ENCODE data around the gene NF1.
A peak's percentile ranks its signal among the peaks of the same experiment; 100 is the strongest.
"Not testable (repeated sequence)": the region's sequence is repeated elsewhere in the genome, so short reads cannot be mapped to it uniquely, and the experiment has no call there.

Gene NF1

DNA sequence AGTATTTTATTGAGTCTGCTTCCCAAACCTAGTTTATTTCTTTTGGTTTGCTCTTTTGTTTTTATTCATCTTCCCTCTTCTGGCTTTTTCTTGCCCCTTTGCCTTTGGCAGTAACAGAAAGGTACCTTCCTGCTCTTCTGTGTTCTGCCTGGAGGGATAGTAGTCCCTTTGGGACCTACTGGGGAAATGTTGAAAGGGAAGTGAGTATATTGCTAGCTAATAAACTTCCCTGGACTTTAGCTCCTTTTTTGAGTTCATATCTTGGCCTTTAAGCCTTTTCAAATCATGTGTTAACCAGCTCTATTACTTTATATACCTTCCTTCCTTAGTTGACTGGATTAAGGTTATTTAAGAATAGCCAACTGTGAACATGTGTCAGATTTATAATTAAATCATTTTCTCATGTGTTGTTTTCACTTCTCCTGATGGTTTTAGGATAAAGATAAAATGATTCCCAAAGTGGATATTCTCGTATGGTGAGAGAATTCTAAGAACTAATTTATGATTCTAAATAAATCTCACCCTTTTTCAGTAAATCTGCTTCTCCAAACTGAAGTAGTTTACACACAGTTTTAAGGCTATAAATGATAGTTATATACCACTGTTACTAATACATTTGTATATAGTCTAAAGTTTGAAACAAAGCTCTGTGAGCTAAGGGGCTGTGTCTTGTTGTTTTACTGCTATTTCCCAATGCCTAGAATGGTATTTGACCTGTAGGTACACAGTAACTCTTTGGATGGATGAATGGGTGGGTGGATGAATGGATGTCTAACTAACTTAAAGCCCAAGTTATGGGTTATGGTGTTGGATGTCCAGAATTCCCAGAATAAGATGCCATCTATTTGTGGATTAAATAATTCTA is 156.6 kb downstream of the NF1 start:
- no peak for DNase-seq
- Mint-ChIP-seq H3K4me1 (peaks cover 6 to 14% of the 10 kb centered on the region in 2 donors), H3K27me3 (no peaks in the 10 kb centered on the region), H3K4me3 (no peak overlapping the region), H3K9me3 (no peaks in the 10 kb centered on the region), H3K36me3 (peaks cover 7 to 13% of the 10 kb centered on the region in 2 donors), H3K27ac (no peak overlapping the region)
- peak; percentile 31 to 52 for ATAC-seq (replicated peaks)

DNA sequence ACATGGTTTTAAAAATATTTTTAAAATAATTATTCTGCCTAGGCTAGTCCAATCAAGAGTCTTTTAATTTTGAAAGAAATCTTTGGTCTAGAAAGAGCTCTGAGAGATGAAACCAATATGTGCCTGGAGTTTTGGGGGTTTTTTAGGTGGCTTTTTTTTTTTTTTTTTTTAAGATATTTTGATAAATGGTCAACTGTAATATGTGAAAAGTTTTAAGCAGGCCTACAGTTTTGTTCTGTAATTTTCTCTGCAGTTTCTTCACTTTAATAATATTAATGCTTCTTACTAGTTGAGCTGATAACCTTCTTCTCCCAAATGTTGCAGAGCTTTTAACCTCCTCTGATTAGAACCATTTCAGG is 157.2 kb downstream of the NF1 start:
- no peaks in the 10 kb centered on the region for H3K27me3 Mint-ChIP-seq
- no peak for ATAC-seq (replicated peaks)
- peaks cover 6 to 13% of the 10 kb centered on the region in 2 donors for H3K36me3 Mint-ChIP-seq
- no peak overlapping the region for H3K27ac Mint-ChIP-seq
- H3K4me3 Mint-ChIP-seq, result no peak overlapping the region
- peaks cover 6 to 14% of the 10 kb centered on the region in 2 donors for H3K4me1 Mint-ChIP-seq
- no peaks in the 10 kb centered on the region for H3K9me3 Mint-ChIP-seq
- no peak for DNase-seq

DNA sequence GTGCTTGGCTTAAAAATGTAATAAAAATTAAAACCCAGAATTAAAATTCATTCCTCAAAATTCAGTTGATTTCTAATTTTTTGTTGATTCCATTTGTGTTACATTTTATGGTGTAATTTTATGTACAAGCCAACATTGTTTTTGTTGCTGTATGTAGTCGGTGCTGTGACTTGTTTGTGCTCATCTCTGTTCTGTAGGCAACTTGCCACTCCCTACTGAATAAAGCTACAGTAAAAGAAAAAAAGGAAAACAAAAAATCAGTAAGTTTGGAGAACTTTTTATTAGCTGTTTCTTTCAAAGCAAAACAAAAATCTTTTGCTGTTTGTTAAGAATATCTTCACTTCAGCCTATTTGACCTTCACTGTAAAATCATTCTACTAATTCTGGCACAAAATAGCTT is 158.0 kb downstream of the NF1 start:
- ATAC-seq (replicated peaks), result no peak
- Mint-ChIP-seq H3K9me3 (no peaks in the 10 kb centered on the region), H3K27ac (no peak overlapping the region), H3K27me3 (no peaks in the 10 kb centered on the region), H3K4me3 (no peak overlapping the region), H3K36me3 (peaks cover 6 to 13% of the 10 kb centered on the region in 2 donors), H3K4me1 (peaks cover 6 to 14% of the 10 kb centered on the region in 2 donors)
- no peak for DNase-seq

DNA sequence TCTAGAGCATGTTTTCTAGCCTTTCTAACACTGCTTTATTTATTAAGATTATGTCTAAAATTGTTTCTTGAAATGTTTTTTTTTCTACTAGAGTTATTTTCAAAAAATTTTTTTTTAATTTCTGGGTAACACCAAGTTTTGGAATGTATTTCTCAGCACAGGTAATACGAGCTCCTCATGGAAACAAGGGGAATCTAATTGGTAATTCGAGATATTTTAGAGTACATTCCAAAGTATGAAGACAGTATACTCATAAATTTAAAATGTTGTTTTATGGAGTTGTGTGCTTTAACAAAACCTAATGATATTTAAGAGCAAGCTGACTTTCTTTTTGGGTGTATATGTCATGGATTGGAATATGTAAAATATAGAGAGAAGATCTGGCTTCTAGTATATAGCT is 159.9 kb downstream of the NF1 start:
- Mint-ChIP-seq H3K9me3 (no peaks in the 10 kb centered on the region), H3K36me3 (peaks cover 2 to 4% of the 10 kb centered on the region in 2 donors), H3K27ac (no peak overlapping the region), H3K4me1 (peaks cover 6 to 14% of the 10 kb centered on the region in 2 donors), H3K27me3 (no peaks in the 10 kb centered on the region), H3K4me3 (no peak overlapping the region)
- ATAC-seq (replicated peaks) (no peak), DNase-seq (no peak)

DNA sequence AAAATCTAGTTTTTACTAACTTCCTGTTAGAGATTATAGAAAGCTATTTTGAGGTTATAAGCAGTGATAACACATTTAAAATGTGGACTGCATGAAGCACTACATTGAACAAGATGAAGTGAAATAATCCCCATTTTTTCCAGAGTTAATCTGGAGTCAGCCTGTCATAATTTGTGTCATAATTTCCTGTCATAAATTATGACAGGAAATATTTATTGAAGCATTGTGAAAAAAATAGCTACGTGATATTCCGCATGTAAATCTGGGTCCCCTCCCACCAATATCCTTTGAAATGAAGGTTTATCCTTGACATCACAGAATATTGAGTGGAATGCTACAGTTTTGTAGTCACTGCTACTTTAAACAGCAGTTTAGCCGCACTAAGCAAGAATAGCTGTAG is 162.2 kb downstream of the NF1 start:
- no peaks in the 10 kb centered on the region for H3K27me3 Mint-ChIP-seq
- ATAC-seq (replicated peaks) (no peak), DNase-seq (no peak)
- H3K4me3 Mint-ChIP-seq, result no peak overlapping the region
- no peaks in the 10 kb centered on the region for H3K4me1 Mint-ChIP-seq
- H3K36me3 Mint-ChIP-seq, result peaks cover 1 to 12% of the 10 kb centered on the region in 2 donors
- H3K9me3 Mint-ChIP-seq, result no peaks in the 10 kb centered on the region
- H3K27ac Mint-ChIP-seq, result no peak overlapping the region

DNA sequence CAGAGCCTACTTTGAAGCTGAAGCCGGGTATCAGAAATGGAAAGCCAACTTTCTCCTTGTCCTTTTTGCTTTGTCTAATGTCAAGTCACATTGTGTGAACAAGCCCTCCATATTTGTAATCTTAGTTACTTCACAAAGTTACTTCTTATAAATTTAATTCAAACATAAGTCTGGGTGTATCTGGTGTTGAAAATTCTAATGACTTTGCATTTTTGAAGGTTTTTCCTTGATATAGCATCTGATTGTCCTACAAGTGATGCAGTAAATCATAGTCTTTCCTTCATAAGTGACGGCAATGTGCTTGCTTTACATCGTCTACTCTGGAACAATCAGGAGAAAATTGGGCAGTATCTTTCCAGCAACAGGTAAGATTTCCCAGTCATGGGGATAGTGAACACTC is 165.4 kb downstream of the NF1 start:
- no peak for DNase-seq
- H3K36me3 Mint-ChIP-seq, result peaks cover 1 to 12% of the 10 kb centered on the region in 2 donors
- H3K4me1 Mint-ChIP-seq, result no peaks in the 10 kb centered on the region
- no peaks in the 10 kb centered on the region for H3K9me3 Mint-ChIP-seq
- no peak overlapping the region for H3K27ac Mint-ChIP-seq
- H3K27me3 Mint-ChIP-seq, result no peaks in the 10 kb centered on the region
- H3K4me3 Mint-ChIP-seq, result no peak overlapping the region
- ATAC-seq (replicated peaks), result no peak

DNA sequence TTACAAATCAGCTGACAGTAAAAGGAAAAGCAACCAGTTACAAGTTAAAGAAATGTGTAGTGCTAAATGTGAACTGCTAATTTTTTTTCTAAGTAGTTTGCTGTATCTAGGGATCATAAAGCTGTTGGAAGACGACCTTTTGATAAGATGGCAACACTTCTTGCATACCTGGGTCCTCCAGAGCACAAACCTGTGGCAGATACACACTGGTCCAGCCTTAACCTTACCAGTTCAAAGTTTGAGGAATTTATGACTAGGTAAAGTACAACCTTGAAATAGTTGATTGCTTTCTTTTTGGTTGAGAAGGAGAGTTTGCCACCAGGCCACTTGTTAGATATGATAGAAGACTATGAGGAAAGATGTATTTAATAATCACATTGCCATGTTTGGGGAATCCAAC is 166.8 kb downstream of the NF1 start:
- Mint-ChIP-seq H3K9me3 (no peaks in the 10 kb centered on the region), H3K4me1 (no peaks in the 10 kb centered on the region), H3K27me3 (no peaks in the 10 kb centered on the region), H3K27ac (no peak overlapping the region), H3K36me3 (peaks cover 9 to 17% of the 10 kb centered on the region in 2 donors), H3K4me3 (no peak overlapping the region)
- no peak for DNase-seq
- ATAC-seq (replicated peaks), result no peak

DNA sequence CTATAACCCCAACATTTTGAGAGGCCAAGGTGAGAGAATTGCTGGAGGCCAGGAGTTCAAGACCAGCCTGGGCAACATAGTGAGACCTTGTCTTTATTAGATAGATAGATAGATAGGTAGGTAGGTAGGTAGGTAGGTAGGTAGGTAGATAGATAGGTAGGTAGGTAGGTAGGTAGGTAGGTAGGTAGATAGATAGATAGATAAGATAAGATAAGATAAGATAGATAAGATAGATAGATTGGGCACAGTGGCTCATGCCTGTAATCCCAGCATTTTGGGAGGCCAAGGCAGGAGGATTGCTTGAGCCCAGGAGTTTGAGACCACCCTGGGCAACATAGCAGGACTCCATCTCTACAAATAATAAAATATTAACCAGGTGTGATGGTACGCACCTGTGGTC is 168.1 kb downstream of the NF1 start:
- H3K27me3 Mint-ChIP-seq; H3K4me1 Mint-ChIP-seq; H3K9me3 Mint-ChIP-seq; H3K27ac Mint-ChIP-seq; DNase-seq; ATAC-seq (replicated peaks); H3K4me3 Mint-ChIP-seq: not testable (repeated sequence)
- H3K36me3 Mint-ChIP-seq, result peaks cover 9 to 26% of the 10 kb centered on the region in 2 donors

DNA sequence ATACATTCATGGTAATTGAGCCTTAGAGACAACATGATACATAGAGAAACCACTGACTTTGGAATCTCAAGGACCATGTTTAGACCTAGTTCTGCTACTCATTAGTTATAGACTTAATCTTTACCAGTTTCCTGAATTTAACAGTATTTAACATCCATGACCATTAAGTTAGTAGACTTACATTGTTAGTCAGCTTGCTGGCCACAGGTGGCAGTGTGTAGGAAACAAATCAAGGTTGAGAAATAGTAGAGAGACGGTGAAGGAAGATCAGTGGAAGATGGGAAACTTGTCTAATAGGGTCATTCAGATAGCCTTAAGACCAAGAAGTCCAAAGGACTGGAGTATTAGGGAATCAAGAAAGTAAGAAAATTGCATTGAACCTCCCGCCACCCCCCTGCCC is 171.3 kb downstream of the NF1 start:
- no peaks in the 10 kb centered on the region for H3K4me1 Mint-ChIP-seq
- peaks cover 13 to 33% of the 10 kb centered on the region in 2 donors for H3K36me3 Mint-ChIP-seq
- H3K27me3 Mint-ChIP-seq, result no peaks in the 10 kb centered on the region
- no peak for DNase-seq
- H3K4me3 Mint-ChIP-seq, result no peak overlapping the region
- no peak for ATAC-seq (replicated peaks)
- H3K27ac Mint-ChIP-seq, result no peak overlapping the region
- H3K9me3 Mint-ChIP-seq, result no peaks in the 10 kb centered on the region

DNA sequence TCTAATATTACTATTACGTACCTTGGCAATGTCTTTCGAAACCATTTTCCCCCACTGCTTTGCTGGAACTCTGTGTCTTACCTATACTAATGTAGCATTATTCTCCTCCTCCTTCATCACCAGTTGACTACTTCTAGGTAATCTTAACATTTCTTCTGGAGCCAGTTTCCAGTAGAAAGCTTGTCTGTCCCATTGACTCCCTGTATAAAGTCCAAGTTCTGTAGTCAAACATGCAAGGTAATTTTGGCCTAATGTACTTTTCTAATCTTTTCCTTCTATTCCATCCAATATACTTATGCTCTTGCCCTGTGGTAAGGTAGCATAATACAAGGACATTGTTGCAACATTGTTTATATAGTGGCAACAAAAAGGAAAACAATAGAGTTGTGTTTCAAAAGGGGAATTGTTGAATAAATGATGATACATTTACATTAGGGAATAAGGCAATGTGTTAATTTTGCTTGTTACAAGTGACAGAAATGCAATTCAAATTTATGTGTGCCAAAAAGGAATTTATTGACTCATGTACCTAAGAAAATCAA is 174.3 kb downstream of the NF1 start:
- H3K9me3 Mint-ChIP-seq, result no peaks in the 10 kb centered on the region
- H3K36me3 Mint-ChIP-seq, result peaks cover 17 to 35% of the 10 kb centered on the region in 2 donors
- DNase-seq, result no peak
- H3K27me3 Mint-ChIP-seq, result no peaks in the 10 kb centered on the region
- ATAC-seq (replicated peaks), result no peak
- H3K27ac Mint-ChIP-seq, result no peak overlapping the region
- H3K4me1 Mint-ChIP-seq, result no peaks in the 10 kb centered on the region
- H3K4me3 Mint-ChIP-seq, result no peak overlapping the region

DNA sequence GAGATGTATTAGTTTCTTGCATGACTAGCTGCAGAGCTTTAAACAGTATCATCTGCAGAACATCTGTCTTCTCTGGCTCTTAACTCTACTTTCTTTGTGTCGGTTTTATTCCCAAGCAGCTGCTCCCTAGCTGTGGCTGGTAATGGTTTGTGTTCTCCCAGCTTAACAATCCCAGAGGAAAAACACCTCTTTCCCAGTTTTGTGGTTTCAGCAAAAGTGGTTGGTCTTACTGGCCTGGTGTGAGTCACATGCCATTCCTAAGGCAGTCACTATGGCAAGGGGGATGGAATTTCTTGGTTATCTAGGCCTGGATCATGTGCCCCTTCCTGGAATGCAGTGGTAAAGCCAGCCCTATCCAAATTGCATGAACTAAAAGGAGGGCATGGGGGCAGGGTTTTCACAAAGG is 174.8 kb downstream of the NF1 start:
- Mint-ChIP-seq H3K27ac (no peak overlapping the region), H3K9me3 (no peaks in the 10 kb centered on the region), H3K4me3 (no peak overlapping the region), H3K36me3 (peaks cover 17 to 38% of the 10 kb centered on the region in 2 donors), H3K27me3 (no peaks in the 10 kb centered on the region), H3K4me1 (no peaks in the 10 kb centered on the region)
- DNase-seq (no peak), ATAC-seq (replicated peaks) (no peak)

DNA sequence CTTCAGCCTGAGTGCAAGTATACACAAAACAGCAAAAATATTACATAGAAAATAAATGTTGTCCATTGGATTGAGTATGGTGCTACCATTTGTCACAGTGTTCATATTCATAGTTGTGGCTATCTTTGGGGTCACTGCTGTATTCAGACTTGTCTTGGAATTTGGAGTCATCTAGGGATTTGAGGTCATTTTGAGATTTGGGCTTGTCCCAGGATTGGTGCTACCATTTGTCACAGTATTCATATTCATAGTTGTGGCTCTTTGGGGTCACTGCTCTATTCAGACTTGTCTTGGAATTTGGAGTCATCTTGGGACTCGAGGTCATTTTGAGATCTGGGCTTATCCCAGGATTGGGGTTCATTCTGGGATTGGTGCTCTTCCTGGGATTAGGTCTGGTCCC is 177.5 kb downstream of the NF1 start:
- peaks cover 0 to 2% of the 10 kb centered on the region in 2 donors for H3K4me1 Mint-ChIP-seq
- no peaks in the 10 kb centered on the region for H3K9me3 Mint-ChIP-seq
- H3K27ac Mint-ChIP-seq, result no peak overlapping the region
- H3K27me3 Mint-ChIP-seq, result no peaks in the 10 kb centered on the region
- peaks cover 9 to 46% of the 10 kb centered on the region in 2 donors for H3K36me3 Mint-ChIP-seq
- DNase-seq (no peak), ATAC-seq (replicated peaks) (no peak)
- H3K4me3 Mint-ChIP-seq, result no peak overlapping the region

DNA sequence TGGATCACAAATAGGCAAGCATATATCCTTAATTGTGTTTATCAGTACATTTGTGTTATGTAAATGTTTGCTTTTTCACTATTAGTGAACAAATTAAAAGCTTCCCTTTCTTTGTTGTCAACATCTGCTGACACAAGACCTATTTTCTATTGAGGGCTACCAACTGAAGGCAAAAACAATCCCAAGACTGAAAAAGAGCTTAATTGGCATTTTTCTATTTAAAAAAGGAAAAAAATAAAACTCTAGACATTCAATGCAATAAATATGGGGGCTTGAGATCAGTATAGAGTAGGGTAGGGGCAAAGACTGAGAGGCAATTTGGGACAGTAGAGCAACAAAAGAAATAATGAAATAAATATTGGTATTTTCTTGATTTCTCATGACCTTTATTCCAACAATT is 178.0 kb downstream of the NF1 start:
- H3K36me3 Mint-ChIP-seq, result peaks cover 9 to 44% of the 10 kb centered on the region in 2 donors
- no peaks in the 10 kb centered on the region for H3K9me3 Mint-ChIP-seq
- no peak for DNase-seq

DNA sequence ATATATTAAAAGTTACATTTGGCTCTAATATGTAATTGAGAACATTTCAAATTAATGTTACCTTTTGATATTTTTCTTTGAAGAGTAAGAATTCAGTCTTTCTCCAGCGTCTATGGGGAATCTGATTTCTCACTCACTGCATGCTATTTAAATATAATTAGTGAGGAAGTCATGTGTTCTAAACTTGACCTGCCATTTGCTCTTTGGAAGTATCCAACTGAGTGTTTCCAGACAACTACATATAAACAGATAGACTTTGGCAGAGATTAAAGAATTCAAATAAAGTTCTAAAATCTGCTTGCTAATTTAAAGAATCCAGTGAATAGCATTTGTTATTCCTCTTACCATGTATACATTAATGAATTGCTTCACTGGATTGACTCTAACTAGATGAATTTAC is 178.7 kb downstream of the NF1 start:
- ATAC-seq (replicated peaks) (no peak), DNase-seq (no peak)
- Mint-ChIP-seq H3K4me3 (no peak overlapping the region), H3K36me3 (peaks cover 9 to 41% of the 10 kb centered on the region in 2 donors), H3K9me3 (no peaks in the 10 kb centered on the region), H3K4me1 (peaks cover 0 to 2% of the 10 kb centered on the region in 2 donors), H3K27ac (no peak overlapping the region), H3K27me3 (no peaks in the 10 kb centered on the region)

More for the DNA sequence above, 178.0 kb downstream of the NF1 start:
- Mint-ChIP-seq H3K4me1 (peaks cover 0 to 2% of the 10 kb centered on the region in 2 donors), H3K4me3 (no peak overlapping the region), H3K27ac (no peak overlapping the region), H3K27me3 (no peaks in the 10 kb centered on the region)
- no peak for ATAC-seq (replicated peaks)

DNA sequence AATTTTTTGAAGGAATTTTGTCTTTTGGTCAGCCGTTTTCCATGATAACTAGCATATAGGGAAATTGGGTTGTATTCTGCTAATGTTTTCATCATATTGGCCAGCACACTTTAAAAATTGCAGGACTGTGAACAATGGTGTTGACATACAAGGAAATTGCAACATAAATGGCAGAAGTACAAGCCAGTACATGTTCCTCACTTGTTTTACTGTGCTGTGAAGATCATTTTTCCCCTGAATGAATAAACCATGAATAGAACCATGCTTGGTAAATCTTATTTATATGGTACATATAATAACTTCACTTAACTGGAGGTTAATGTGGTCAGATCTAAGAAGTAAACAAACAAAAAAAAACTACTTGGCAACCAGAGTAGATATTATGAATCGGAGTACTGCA is 179.5 kb downstream of the NF1 start:
- H3K9me3 Mint-ChIP-seq, result no peaks in the 10 kb centered on the region
- DNase-seq (no peak), ATAC-seq (replicated peaks) (no peak)
- H3K4me1 Mint-ChIP-seq, result peaks cover 0 to 2% of the 10 kb centered on the region in 2 donors
- no peak overlapping the region for H3K27ac Mint-ChIP-seq
- H3K36me3 Mint-ChIP-seq, result peaks cover 5 to 37% of the 10 kb centered on the region in 2 donors
- H3K27me3 Mint-ChIP-seq, result no peaks in the 10 kb centered on the region
- no peak overlapping the region for H3K4me3 Mint-ChIP-seq

Data from stimulated activated naive B cell treated with anti-CD40 and anti-IgM and Interleukin-4, amounts not matched to agents 10 μg/mL and 1 μg/mL and 100 μg/mL, for 72 hours (primary cell).